Measurements from ENCODE around the gene C1QL3. TPM values are rescaled to one million over a fixed set of nuclear protein-coding genes. Genes with fewer than 3 reads are reported as not detected.

Gene C1QL3
- 4.4 TPM in 1 of 2 replicates, not detected in the other for polyA plus RNA-seq

DNA sequence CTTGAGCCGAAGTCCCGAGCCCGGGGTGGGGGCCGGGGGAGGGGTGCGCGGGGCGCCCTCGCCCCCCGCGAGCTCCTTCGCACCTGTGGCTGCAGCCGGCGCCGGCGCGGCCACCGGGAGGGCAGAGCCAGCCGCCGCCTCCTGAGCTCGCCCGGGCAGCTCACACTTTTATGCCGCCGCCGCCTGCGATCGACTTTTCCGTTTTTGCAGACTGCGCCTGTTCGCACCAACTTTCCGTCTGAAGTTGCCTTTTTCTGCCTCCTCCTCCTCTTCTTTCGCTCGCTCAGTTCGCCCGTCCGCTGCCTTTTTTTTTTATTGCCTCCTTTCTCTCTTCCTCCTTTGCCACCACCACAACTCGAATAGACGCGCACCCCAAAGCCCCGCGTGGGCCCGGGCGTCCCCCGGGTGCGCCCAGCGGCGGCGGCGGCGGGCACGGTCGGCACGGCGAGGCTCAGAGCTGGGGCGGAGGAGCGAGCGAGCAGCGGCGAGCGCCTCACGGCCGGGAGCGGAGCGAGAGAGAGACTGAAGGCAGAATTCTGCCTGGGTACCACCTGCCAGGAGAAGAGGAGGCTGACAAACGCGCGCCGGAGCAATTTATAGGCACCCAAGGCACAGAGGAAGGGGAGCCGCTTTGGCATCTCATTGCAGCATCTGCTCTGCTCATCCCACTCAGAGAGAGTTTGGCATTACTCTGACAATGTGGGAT lies at the start of gene C1QL3:
Gene C1QL3, minus strand, starts transcription at position 569 of the 706 bp plus-strand sequence. CDS start 814 bp downstream, outside the sequence.

Other genes starting within 250 kb of the C1QL3 start
- gene PTER, start 84.9 kb downstream of the C1QL3 start, polyA plus RNA-seq, result 0.78 and 26.3 TPM in 2 replicates

Measured in Purkinje cell (primary cell).